Measurements from ENCODE around the gene SLC2A8.
A peak's percentile ranks its signal among the peaks of the same experiment; 100 is the strongest.

The SLC2A8 gene

GRCh38 chr9:127430415-127430814 lies 33.4 kb downstream of the SLC2A8 start:
- peaks cover 55% of the 10 kb centered on the region for H3K36me3 Mint-ChIP-seq (ENCODE audit: low read depth)
- H3K4me1 Mint-ChIP-seq: peaks cover 9% of the 10 kb centered on the region
- H3K27me3 Mint-ChIP-seq (ENCODE audit: low read depth): no peaks in the 10 kb centered on the region
- no peak overlapping the region for H3K4me3 Mint-ChIP-seq
- H3K27ac Mint-ChIP-seq: no peak overlapping the region
- no peaks in the 10 kb centered on the region for H3K9me3 Mint-ChIP-seq
- TF ChIP-seq CTCF (IDR thresholded peaks at IDR 0.05; ENCODE audit: unreplicated experiment in 3 of 3): no peak

GRCh38 chr9:127437497-127438264 lies 40.7 kb downstream of the SLC2A8 start:
- peak in 1 of 3 experiments; percentile 13 for TF ChIP-seq CTCF (IDR thresholded peaks at IDR 0.05; ENCODE audit: unreplicated experiment in 3 of 3)
- Mint-ChIP-seq H3K4me1 (no peaks in the 10 kb centered on the region), H3K9me3 (no peaks in the 10 kb centered on the region), H3K27me3 (ENCODE audit: low read depth) (no peaks in the 10 kb centered on the region), H3K4me3 (no peak overlapping the region), H3K27ac (no peak overlapping the region), H3K36me3 (ENCODE audit: low read depth) (peaks cover 82% of the 10 kb centered on the region)

- Mint-ChIP-seq H3K27me3 (ENCODE audit: low read depth) (no peaks in the 10 kb centered on the region), H3K4me1 (no peaks in the 10 kb centered on the region), H3K4me3 (no peak overlapping the region), H3K36me3 (ENCODE audit: low read depth) (peaks cover 80% of the 10 kb centered on the region), H3K27ac (no peak overlapping the region), H3K9me3 (no peaks in the 10 kb centered on the region)
- no peak for TF ChIP-seq CTCF (IDR thresholded peaks at IDR 0.05; ENCODE audit: unreplicated experiment in 3 of 3)
Observed at GRCh38 chr9:127438394-127438793, 41.4 kb downstream of the SLC2A8 start.

GRCh38 chr9:127444283-127444920 lies 47.4 kb downstream of the SLC2A8 start:
- Mint-ChIP-seq H3K36me3 (ENCODE audit: low read depth) (peaks cover 87% of the 10 kb centered on the region), H3K4me1 (peaks cover 15% of the 10 kb centered on the region), H3K4me3 (no peak overlapping the region), H3K27me3 (ENCODE audit: low read depth) (no peaks in the 10 kb centered on the region), H3K9me3 (no peaks in the 10 kb centered on the region), H3K27ac (peak overlapping the region in 2 of 3 experiments; percentile 22 to 46)
- no peak for TF ChIP-seq CTCF (IDR thresholded peaks at IDR 0.05; ENCODE audit: unreplicated experiment in 3 of 3)

GRCh38 chr9:127444921-127445850 lies 48.2 kb downstream of the SLC2A8 start:
- H3K4me1 Mint-ChIP-seq: peaks cover 23% of the 10 kb centered on the region
- no peak for TF ChIP-seq CTCF (IDR thresholded peaks at IDR 0.05; ENCODE audit: unreplicated experiment in 3 of 3)
- peak overlapping the region in 1 of 3 experiments; percentile 21 for H3K4me3 Mint-ChIP-seq
- peaks cover 88% of the 10 kb centered on the region for H3K36me3 Mint-ChIP-seq (ENCODE audit: low read depth)
- H3K9me3 Mint-ChIP-seq: no peaks in the 10 kb centered on the region
- no peaks in the 10 kb centered on the region for H3K27me3 Mint-ChIP-seq (ENCODE audit: low read depth)
- H3K27ac Mint-ChIP-seq: peak overlapping the region in 2 of 3 experiments; percentile 14 to 65
